ENCODE measurements around the gene SRD5A1. TPM values are rescaled to one million over a fixed set of nuclear protein-coding genes. Genes with fewer than 3 reads are reported as not detected.

Gene SRD5A1
- total RNA-seq (2021; ENCODE audit: unreplicated experiment), result 24.7 TPM
- polyA plus RNA-seq (2012), result 12.5 and 15.1 TPM in 2 replicates
- Bru-seq, nascent RNA, result percentile 64 among the genes with signal in this experiment
- percentile 61 among the genes with signal in this experiment for BruChase-seq, experiment 1, labeled RNA remaining after a 6-hour chase
- percentile 71 among the genes with signal in this experiment for BruChase-seq, experiment 2, labeled RNA remaining after a 2-hour chase
- long read RNA-seq, full-length matches to known transcripts, result 13 of 18 reads
- long read RNA-seq, partial matches to known transcripts, result 0 of 18 reads
- long read RNA-seq, other reads (novel, unspliced or antisense), result 5 of 18 reads

GRCh38 chr5:6632888-6633468 lies at the start of gene SRD5A1, which contains the start of gene NSUN2:
TSS of gene SRD5A1 (plus strand) at chr5:6633440. CDS start at chr5:6633577, 137 bp downstream.
TSS of gene NSUN2 (minus strand) at chr5:6633044. CDS start at chr5:6632979, 65 bp downstream.
- CTCF ChIA-PET, result interaction anchor here (1.1 kb wide), 1 partner anchor 127 kb away, joined by 3 read pairs; no protein-coding TSS in a partner anchor
- Histone ChIP-seq H3K79me2 (ENCODE audit: insufficient read depth, low read length) (peaks cover 89% of the 10 kb centered on the region), H3K9ac (ENCODE audit: low read length) (peak within 1 kb of the TSS; percentile 81)
- TF ChIP-seq JUND (IDR thresholded peaks at IDR 0.05) (no peak), SIN3A (IDR thresholded peaks at IDR 0.05; ENCODE audit: low read depth) (peak; percentile 75), ZFX (IDR thresholded peaks at IDR 0.05) (peak; percentile 91), YY1 (IDR thresholded peaks at IDR 0.05; ENCODE audit: extremely low read depth, insufficient replicate concordance, low read depth, low read length) (no peak), TCF7L2 (IDR thresholded peaks at IDR 0.05; ENCODE audit: borderline replicate concordance, extremely low read depth, insufficient read depth, insufficient read length) (no peak), REST (IDR thresholded peaks at IDR 0.05; ENCODE audit: low read depth) (no peak), EZH2phosphoT487 (IDR thresholded peaks at IDR 0.05; ENCODE audit: borderline replicate concordance) (no peak), ZNF274 (IDR thresholded peaks at IDR 0.05; ENCODE audit: low read depth, low read length) (no peak), ZBTB33 (IDR thresholded peaks at IDR 0.05; ENCODE audit: extremely low read depth, insufficient replicate concordance, low read length) (no peak), CEBPB (IDR thresholded peaks at IDR 0.05; ENCODE audit: low read depth) (no peak), EGR1 (IDR thresholded peaks at IDR 0.05; ENCODE audit: low read depth) (peak; percentile 78), POLR2AphosphoS5 (IDR thresholded peaks at IDR 0.05; ENCODE audit: low read depth, low read length) (peak; percentile 80), CTCF (IDR thresholded peaks at IDR 0.05 in 2 of 3, conservative IDR thresholded peaks at IDR 0.05 in 1 of 3; ENCODE audit: borderline replicate concordance in 1 of 3, insufficient read depth in 1 of 3, low read depth in 2 of 3, low read length in 2 of 3) (no peak), SP1 (IDR thresholded peaks at IDR 0.05; ENCODE audit: low read depth) (peak; percentile 48), RAD21 (IDR thresholded peaks at IDR 0.05; ENCODE audit: low read depth) (no peak), ELF1 (IDR thresholded peaks at IDR 0.05; ENCODE audit: borderline replicate concordance, low read depth) (peak; percentile 73)
- TF ChIP-seq, protein P1, sequence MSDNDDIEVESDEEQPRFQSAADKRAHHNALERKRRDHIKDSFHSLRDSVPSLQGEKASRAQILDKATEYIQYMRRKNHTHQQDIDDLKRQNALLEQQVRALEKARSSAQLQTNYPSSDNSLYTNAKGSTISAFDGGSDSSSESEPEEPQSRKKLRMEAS (IDR thresholded peaks at IDR 0.05), result peak; percentile 94

More at GRCh38 chr5:6632888-6633468, at the start of gene SRD5A1, which contains the start of gene NSUN2:
- H3K27me3 ChIP-seq (ENCODE audit: insufficient read depth, low read length), result no peaks in the 10 kb centered on the region
- ChIA-PET POLR2A (interaction anchor here (0.6 to 1.6 kb wide), 5 partner anchors 8 to 1185 kb away, joined by 3 to 5 read pairs (median 4); no protein-coding TSS in a partner anchor), RAD21 (ENCODE audit: low non-redundant PET in 1 of 2, low total read pairs in 2 of 2, uncharacterized antibody in 2 of 2, unreplicated experiment in 2 of 2) (interaction anchor here in 1 of 2 experiments (1.0 kb wide), 1 partner anchor 80 kb away, joined by 4 read pairs; the partner anchor contains the start of gene TENT4A)
- H3K9me3 ChIP-seq (ENCODE audit: control insufficient read depth in 1 of 2, insufficient read depth in 1 of 2, low read depth in 1 of 2, low read length in 2 of 2), result no peaks in the 10 kb centered on the region
- DNase-seq (ENCODE audit: low read depth, low spot score) (peak; percentile 82), ATAC-seq (peak; percentile 90)
- H3K4me3 ChIP-seq (replicated peaks in 1 of 2; ENCODE audit: low read depth in 1 of 2, low read length in 2 of 2), result peak within 1 kb of the TSS; percentile 87 to 96
- H3K4me1 ChIP-seq (ENCODE audit: control insufficient read depth in 1 of 2, insufficient read depth in 2 of 2, low read length in 2 of 2), result peaks cover 11 to 18% of the 10 kb centered on the region in 2 experiments; a peak in 3 of 4 replicates
- BruUV-seq (replicated peaks), result no TSS peak
- peak within 1 kb of the TSS; percentile 69 for H2AFZ ChIP-seq (ENCODE audit: low read depth, low read length, poor library complexity, severe bottlenecking)
- peak within 1 kb of the TSS; percentile 95 for H3K4me2 ChIP-seq (ENCODE audit: low read length)
- peaks cover 24 to 38% of the 10 kb centered on the region in 2 experiments; a peak in 3 of 4 replicates for H3K36me3 ChIP-seq (ENCODE audit: control insufficient read depth in 1 of 2, insufficient read depth in 2 of 2, low read length in 2 of 2)
- peak within 1 kb of the TSS; percentile 95 for H3K27ac ChIP-seq (ENCODE audit: low read depth, low read length)
- no peaks in the 10 kb centered on the region for H3K9me2 ChIP-seq (ENCODE audit: insufficient read depth)
- intact Hi-C loops (cut with micrococcal nuclease), result loop anchor here (1.0 to 5.0 kb wide), 3 partner anchors 79 to 256 kb away; partner anchors contain the start of gene MED10
- H4K20me1 ChIP-seq (ENCODE audit: insufficient read depth), result peaks cover 9% of the 10 kb centered on the region; the same call in 1 of the 2 replicates

Measured in HCT116 (cell line).